IPS-18a (cell line): Measurements from ENCODE around the gene EPB42.
"Not testable (repeated sequence)": the region's sequence is repeated elsewhere in the genome, so short reads cannot be mapped to it uniquely, and the experiment has no call there.

Source experiments
- H3K27ac ChIP-seq: one replicate; pipeline ENCODE4 v1.5.1; 2013; ENCODE audit warnings: low read length
- H3K27me3 ChIP-seq: one replicate; pipeline ENCODE4 v1.6.1; 2013; ENCODE audit warnings: mild to moderate bottlenecking, low read length; ENCODE audit not compliant: control insufficient read depth, insufficient read depth
- H3K36me3 ChIP-seq: one replicate; pipeline ENCODE4 v1.6.1; 2013; ENCODE audit warnings: low read depth, low read length; ENCODE audit not compliant: control insufficient read depth
- H3K4me1 ChIP-seq: one replicate; pipeline ENCODE4 v1.6.1; 2013; ENCODE audit warnings: low read depth, low read length; ENCODE audit not compliant: control insufficient read depth
- H3K4me3 ChIP-seq: one replicate; pipeline ENCODE4 v1.5.1; 2013; ENCODE audit warnings: low read length
- H3K9ac ChIP-seq: one replicate; pipeline ENCODE4 v1.6.1; 2013; ENCODE audit warnings: mild to moderate bottlenecking, low read length, moderate library complexity
- H3K9me3 ChIP-seq: one replicate; pipeline ENCODE4 v1.6.1; 2013; ENCODE audit warnings: low read depth, low read length; ENCODE audit not compliant: control insufficient read depth

EPB42 gene

DNA sequence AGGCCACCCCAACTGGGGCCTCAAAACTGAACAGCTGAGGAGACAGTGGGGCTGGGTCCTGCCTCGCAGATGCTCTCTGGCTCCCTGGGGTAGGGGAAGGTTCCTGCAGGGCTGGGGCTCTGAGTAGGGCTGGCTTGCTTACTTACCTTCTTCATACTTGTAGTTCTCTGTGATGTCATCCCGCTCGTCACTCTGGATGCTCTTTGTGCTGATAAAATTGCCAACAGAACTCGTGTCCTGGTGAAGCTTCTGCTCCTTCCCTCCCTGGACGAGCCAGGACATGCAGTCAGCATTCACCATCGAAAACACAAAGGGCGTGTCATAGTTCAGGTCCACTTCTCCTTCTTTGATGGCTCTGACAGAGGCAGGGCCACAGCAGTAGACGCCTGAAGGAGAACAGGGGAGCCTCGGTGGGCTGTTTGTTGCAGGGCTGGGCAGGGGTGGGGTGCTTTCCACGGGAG, 17.9 kb upstream of the EPB42 start:
- no peak overlapping the region for H3K4me3 ChIP-seq

DNA sequence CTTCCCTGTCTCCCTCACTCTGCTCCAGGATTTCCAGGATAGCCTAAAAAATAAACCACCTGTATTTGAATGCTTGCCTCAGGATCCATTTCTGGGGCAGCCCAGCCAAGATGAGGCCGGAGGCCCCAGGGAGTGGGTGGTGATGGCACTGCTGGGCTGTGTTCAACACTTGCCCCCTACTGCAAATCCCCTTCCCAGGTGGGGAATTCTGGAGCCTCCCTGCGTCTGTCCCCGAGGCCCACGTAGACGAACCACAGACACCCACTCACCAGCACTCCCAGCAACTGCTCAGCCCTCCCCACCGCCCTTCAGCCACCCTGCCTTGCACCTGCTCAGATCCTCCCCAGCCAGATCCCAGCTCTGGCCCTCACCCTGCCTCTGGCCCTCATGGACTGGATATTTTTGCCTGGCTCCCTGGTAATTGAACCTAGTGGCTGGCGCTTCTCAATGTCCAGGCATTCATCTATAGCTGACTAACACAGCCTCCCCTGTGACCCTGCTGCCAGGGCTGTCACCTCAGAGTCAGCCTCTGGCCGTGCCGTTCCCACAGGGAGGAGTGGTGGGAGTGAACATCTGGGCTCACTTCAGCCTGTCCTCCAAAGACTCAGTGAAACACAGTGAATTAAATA, 17.1 kb upstream of the EPB42 start:
- no peaks in the 10 kb centered on the region for H3K27me3 ChIP-seq
- no peak overlapping the region for H3K4me3 ChIP-seq
- H3K9ac ChIP-seq = no peak overlapping the region
- H3K27ac ChIP-seq = no peak overlapping the region
- no peaks in the 10 kb centered on the region for H3K9me3 ChIP-seq
- H3K4me1 ChIP-seq = no peaks in the 10 kb centered on the region
- no peaks in the 10 kb centered on the region for H3K36me3 ChIP-seq

More for the DNA sequence above, 17.9 kb upstream of the EPB42 start:
- H3K27ac ChIP-seq = no peak overlapping the region
- no peaks in the 10 kb centered on the region for H3K36me3 ChIP-seq
- H3K9me3 ChIP-seq = no peaks in the 10 kb centered on the region
- H3K4me1 ChIP-seq = no peaks in the 10 kb centered on the region
- no peaks in the 10 kb centered on the region for H3K27me3 ChIP-seq
- H3K9ac ChIP-seq = no peak overlapping the region

DNA sequence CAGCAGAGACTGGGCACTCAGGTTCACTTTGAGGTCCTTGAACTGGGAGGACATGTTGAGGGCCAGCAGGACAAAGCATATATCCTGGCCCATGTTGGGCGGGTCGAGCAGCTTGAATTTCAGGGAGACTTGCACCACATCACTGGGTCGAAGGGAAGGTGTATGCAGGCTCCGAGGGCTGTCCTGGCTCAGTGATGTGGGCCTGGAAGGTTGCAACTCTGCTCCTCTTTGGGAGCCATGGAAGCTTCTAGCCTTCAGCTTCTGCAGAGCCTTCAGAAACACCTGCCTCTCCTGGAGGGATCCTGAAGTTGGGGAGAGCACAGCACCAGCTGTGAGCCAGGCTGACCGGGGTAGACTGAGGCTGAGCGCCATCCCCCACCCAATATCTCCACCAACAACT, 14.7 kb upstream of the EPB42 start:
- no peaks in the 10 kb centered on the region for H3K27me3 ChIP-seq
- no peak overlapping the region for H3K27ac ChIP-seq
- no peaks in the 10 kb centered on the region for H3K4me1 ChIP-seq
- no peak overlapping the region for H3K4me3 ChIP-seq
- no peaks in the 10 kb centered on the region for H3K9me3 ChIP-seq
- no peak overlapping the region for H3K9ac ChIP-seq
- H3K36me3 ChIP-seq = no peaks in the 10 kb centered on the region

DNA sequence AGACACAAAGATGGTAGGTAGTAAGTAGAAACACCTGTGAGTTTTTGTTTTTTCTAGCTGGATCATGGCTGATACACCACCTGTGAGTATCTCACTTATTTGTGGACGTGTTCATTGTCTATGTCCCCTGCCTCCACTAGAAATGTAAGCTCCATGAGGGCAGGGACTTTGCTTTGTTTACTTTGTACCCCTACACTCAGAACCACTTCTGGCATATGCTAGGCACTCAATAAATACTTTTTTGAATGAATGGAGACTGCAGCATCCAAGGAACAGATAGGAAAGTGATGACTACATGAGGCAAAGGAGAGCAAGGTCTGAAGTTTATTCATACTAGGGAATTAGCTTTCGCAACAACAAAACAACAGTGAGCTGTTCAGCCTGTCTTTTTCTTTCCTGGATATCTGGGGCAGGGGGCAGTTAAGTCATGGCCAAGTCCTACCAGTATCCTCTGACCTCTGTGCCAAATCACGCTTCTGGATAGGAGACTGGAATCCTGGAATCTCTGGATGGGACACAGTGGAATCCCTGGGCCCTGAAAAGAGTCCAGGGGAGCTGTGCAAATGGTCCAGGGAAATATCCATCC, 11.6 kb upstream of the EPB42 start:
- no peaks in the 10 kb centered on the region for H3K27me3 ChIP-seq
- no peak overlapping the region for H3K4me3 ChIP-seq
- no peak overlapping the region for H3K27ac ChIP-seq
- no peaks in the 10 kb centered on the region for H3K4me1 ChIP-seq
- H3K36me3 ChIP-seq = no peaks in the 10 kb centered on the region
- H3K9ac ChIP-seq = no peak overlapping the region
- H3K9me3 ChIP-seq = no peaks in the 10 kb centered on the region

DNA sequence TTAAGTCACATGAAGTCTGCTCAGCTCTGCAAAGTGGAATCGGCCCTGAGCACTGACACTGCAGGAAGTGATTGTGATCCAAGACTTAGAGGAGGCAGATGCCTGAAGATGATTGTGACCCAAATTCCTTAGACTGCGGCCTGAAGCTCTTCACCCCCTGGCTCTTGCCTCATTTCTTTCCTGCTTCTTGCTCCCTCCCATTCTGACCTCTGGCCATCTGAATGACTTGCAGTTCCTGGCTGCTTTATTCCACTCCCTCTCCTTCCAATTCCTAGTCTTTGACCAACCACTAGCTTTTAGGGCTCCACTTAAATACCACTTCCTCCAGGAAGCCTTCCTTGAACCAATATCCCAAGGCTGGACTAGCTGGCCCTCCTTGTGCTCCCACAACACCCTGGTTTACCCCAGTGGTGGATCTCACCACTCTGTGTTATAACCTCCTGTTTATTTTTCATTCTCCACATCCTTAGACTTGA, 9.9 kb upstream of the EPB42 start:
- no peaks in the 10 kb centered on the region for H3K27me3 ChIP-seq
- no peak overlapping the region for H3K4me3 ChIP-seq
- H3K27ac ChIP-seq = no peak overlapping the region
- H3K9ac ChIP-seq = no peak overlapping the region
- no peaks in the 10 kb centered on the region for H3K9me3 ChIP-seq
- no peaks in the 10 kb centered on the region for H3K36me3 ChIP-seq
- H3K4me1 ChIP-seq = no peaks in the 10 kb centered on the region

DNA sequence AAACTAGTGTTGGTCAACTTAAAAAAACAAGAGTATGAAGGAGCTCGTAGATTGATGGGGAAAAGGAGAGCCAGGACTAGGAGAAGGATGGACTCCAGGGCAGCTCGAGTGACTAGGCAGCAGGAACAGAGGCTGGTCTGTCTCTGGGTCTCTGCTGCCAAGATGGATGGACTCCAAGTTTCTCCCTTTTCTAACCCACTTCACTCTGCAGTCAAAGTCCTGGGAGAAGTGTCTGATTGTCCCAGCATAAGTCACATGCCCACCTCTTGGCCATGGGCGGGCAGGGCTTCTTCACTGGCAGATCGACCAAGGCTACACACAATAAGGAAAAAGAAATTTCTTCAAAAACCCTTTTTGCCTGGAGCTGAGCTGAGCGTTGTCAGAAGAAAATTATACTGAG, 9.2 kb upstream of the EPB42 start:
- Histone ChIP-seq H3K27me3 (no peaks in the 10 kb centered on the region), H3K4me1 (no peaks in the 10 kb centered on the region), H3K27ac (no peak overlapping the region), H3K4me3 (no peak overlapping the region), H3K36me3 (no peaks in the 10 kb centered on the region), H3K9ac (no peak overlapping the region), H3K9me3 (no peaks in the 10 kb centered on the region)

DNA sequence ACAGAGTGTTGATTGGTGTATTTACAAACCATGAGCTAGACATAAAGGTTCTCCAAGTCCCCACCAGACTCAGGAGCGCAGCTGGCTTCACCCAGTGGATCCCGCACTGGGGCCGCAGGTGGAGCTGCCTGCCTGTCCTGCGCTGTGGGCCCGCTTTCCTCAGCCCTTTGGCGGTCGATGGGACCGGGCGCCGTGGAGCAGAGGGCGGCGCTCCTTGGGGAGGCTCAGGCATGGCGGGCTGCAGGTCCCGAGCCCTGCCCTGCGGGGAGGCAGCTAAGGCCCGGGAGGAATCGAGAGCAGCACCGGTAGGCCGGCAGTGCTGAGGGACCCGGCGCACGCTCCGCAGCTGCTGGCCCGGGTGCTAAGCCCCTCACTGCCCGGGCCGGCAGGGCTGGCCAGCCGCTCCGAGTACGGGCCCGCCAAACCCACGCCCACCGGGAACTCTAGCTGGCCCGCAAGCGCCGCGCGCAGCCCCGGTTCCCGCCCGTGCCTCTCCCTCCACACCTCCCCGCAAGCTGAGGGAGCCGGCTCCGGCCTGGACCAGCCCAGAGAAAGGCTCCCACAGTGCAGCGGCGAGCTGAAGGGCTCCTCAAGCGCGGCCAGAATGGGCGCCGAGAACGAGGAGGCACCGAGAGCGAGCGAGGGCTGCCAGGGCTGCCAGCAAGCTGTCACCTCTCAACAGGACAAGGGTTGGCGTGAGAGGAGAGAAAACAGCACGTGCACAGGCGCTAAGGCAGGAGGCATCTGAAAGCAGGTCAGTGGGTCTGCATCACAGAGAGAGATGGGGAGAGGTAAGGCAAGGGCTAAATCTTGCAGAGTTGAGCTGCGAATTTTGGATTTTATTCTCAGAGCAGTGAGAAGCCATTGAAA, 5.9 kb upstream of the EPB42 start:
- Histone ChIP-seq H3K27me3 (no peaks in the 10 kb centered on the region), H3K4me1 (no peaks in the 10 kb centered on the region), H3K36me3 (no peaks in the 10 kb centered on the region), H3K9ac (no peak overlapping the region), H3K9me3 (no peaks in the 10 kb centered on the region), H3K4me3 (no peak overlapping the region), H3K27ac (no peak overlapping the region)

DNA sequence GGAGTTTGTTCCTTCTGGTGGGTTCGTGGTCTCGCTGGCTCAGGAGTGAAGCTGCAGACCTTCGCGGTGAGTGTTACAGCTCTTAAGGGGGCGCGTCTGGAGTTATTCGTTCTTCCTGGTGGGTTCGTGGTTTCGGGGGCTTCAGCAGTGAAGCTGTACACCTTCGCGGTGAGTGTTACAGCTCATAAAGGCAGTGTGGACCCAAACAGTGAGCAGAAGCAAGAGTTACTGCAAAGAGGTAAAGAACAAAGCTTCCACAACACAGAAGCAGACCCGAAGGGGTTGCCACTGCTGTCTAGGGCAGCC, 5.1 kb upstream of the EPB42 start:
- not testable (repeated sequence) for H3K9ac ChIP-seq, H3K27ac ChIP-seq, H3K9me3 ChIP-seq, H3K27me3 ChIP-seq, H3K4me1 ChIP-seq, H3K4me3 ChIP-seq, H3K36me3 ChIP-seq

DNA sequence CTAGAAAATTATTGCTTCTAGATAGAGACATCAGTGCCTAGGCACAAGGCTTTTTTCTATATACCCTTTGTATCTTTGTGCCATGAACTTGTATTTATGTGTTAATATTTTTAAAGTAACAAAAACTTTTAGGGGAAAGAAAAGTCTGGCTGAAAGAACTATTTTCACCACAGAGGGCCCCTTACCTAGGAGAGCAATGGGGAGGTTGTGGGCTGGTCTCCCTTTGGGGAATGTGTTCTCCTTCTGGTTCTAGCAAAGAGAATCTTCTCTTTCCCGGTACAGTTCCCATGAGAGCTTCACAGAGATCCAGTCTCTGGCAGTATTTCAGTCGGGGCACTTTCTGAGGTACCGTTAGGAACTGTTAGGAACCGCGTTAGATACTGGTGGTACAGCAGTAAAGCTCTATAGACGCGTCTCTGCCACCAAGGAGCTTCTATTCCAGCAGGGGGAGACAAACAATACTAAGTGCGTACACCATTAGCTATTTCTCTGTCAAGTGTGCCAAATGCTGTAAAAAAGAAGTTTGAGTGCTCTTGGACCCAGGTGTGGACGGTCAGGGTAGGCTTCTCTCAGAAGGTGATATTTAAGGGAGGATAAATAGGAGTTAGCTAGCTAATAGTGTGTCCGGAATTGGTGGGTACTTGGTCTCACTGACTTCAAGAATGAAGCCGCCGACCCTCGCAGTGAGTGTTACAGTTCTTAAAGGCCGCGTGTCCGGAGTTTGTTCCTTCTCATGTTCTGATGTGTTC, 4.6 kb upstream of the EPB42 start:
- Histone ChIP-seq H3K4me1 (no peaks in the 10 kb centered on the region), H3K4me3 (no peak overlapping the region), H3K9me3 (no peaks in the 10 kb centered on the region), H3K9ac (no peak overlapping the region), H3K36me3 (no peaks in the 10 kb centered on the region), H3K27me3 (no peaks in the 10 kb centered on the region), H3K27ac (no peak overlapping the region)

DNA sequence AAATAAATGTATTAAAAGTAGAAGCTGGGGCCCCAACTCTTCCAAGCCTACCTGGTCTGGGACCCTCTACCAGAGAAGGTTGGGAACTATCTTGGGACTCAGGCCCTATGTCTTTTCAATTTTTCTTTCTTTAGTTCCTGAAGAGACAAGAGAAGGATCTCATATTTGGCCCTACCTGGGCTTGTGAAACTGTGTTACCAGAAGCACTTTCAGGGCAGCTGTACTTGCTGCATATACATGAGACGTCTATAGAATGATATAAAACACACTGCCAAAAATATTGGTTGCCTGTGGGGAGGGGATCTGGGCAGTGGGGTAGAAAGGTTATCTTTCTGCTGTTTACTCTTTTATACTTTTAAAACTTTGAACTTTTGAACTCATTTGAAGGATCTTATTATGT, 604 bp upstream of the EPB42 start:
- Histone ChIP-seq H3K9me3 (no peaks in the 10 kb centered on the region), H3K9ac (no peak overlapping the region), H3K4me3 (no peak overlapping the region), H3K27ac (no peak overlapping the region), H3K27me3 (no peaks in the 10 kb centered on the region), H3K36me3 (no peaks in the 10 kb centered on the region), H3K4me1 (no peaks in the 10 kb centered on the region)
